ENCODE data around the gene ZNF160. TPM values are rescaled to one million over a fixed set of nuclear protein-coding genes. Genes with fewer than 3 reads are reported as not detected.
"Not testable (repeated sequence)": the region's sequence is repeated elsewhere in the genome, so short reads cannot be mapped to it uniquely, and the experiment has no call there.

Gene ZNF160
- total and polyA plus RNA-seq, 9 of the 15 experiments (the other 6 are each of a cell fraction or from before 2014, with no cell fraction given) = 3.6 to 22.1 (median 11.8) TPM

DNA sequence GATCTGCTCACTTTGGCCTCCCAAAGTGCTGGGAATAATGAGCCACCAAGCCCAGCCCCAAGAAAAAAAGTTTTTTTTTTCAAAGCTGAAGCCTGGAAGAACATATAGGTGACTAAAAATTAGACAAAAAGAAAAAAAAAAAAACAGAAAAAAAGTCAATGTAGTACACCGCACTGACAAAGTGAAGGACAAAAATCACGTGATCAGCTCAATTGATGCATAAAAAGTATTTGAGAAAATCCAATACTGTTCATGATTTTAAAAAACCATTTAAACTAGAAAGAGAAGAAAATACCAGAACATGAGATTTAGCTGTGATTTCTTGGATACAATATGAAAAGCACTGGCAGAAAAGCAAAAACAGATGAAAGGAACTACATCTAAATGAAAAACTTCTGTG lies 69.2 kb downstream of the ZNF160 start:
- Histone ChIP-seq H3K27me3 (ENCODE audit: control insufficient read depth in 2 of 2, insufficient read depth in 2 of 2, low read length in 2 of 2) (peaks cover 0 to 10% of the 10 kb centered on the region in 2 experiments; a peak in 2 of 5 replicates), H3K27ac (ENCODE audit: extremely low read depth, low read depth, low read length) (no peak overlapping the region), H3K4me1 (replicated peaks in 1 of 2; ENCODE audit: control insufficient read depth in 2 of 2, insufficient read depth in 2 of 2, low read length in 2 of 2) (peaks cover 0 to 4% of the 10 kb centered on the region in 2 experiments; a peak in 1 of 5 replicates), H3K4me2 (ENCODE audit: insufficient read depth, low read length) (no peak overlapping the region), H3K4me3 (no peak overlapping the region), H4K20me1 (replicated peaks; ENCODE audit: control insufficient read depth, insufficient read depth, low read length) (no peaks in the 10 kb centered on the region), H3K36me3 (ENCODE audit: control insufficient read depth, insufficient read depth, low read length) (no peaks in the 10 kb centered on the region), H3K9me3 (replicated peaks; ENCODE audit: control insufficient read depth, insufficient read depth, low read depth, low read length) (no peaks in the 10 kb centered on the region), H3K9me1 (ENCODE audit: control insufficient read depth, insufficient read depth, low read length) (no peaks in the 10 kb centered on the region), H3K9ac (ENCODE audit: insufficient read depth in 1 of 2, low read depth in 2 of 2, low read length in 2 of 2) (no peak overlapping the region), H2AFZ (ENCODE audit: low read depth, low read length) (no peak overlapping the region), H3K79me2 (ENCODE audit: control insufficient read depth, insufficient read depth, low read length) (no peaks in the 10 kb centered on the region)
- POLR2A ChIA-PET = no interaction called here
- DNase-seq (ENCODE audit: extremely low read depth in 1 of 4, low spot score in 3 of 4) (no peak), ATAC-seq (no peak), FAIRE-seq (no peak)
- TF ChIP-seq TCF7 (IDR thresholded peaks at IDR 0.05; ENCODE audit: borderline replicate concordance) = no peak
- TF ChIP-seq, protein P1, sequence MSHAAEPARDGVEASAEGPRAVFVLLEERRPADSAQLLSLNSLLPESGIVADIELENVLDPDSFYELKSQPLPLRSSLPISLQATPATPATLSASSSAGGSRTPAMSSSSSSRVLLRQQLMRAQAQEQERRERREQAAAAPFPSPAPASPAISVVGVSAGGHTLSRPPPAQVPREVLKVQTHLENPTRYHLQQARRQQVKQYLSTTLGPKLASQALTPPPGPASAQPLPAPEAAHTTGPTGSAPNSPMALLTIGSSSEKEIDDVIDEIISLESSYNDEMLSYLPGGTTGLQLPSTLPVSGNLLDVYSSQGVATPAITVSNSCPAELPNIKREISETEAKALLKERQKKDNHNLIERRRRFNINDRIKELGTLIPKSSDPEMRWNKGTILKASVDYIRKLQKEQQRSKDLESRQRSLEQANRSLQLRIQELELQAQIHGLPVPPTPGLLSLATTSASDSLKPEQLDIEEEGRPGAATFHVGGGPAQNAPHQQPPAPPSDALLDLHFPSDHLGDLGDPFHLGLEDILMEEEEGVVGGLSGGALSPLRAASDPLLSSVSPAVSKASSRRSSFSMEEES (CRISPR knock-in tag; IDR thresholded peaks at IDR 0.05) = peak; percentile 82
- peak; percentile 39; the same call in 1 of the 2 replicates for TF ChIP-seq RAD51 (IDR thresholded peaks at IDR 0.05; ENCODE audit: borderline replicate concordance, low read depth)
- in situ Hi-C loops (cut with MboI) (no loop called here), intact Hi-C loops (cut with micrococcal nuclease) (no loop called here)
- CTCF ChIA-PET (ENCODE audit: low intra/inter-chr PET ratio) = no interaction called here
- no TSS peak for BruUV-seq (replicated peaks)
- WGBS (ENCODE audit: insufficient coverage, low coverage, missing lambda C conversion rate) = 4% methylated on average over 2 of the region's 2 CpGs

DNA sequence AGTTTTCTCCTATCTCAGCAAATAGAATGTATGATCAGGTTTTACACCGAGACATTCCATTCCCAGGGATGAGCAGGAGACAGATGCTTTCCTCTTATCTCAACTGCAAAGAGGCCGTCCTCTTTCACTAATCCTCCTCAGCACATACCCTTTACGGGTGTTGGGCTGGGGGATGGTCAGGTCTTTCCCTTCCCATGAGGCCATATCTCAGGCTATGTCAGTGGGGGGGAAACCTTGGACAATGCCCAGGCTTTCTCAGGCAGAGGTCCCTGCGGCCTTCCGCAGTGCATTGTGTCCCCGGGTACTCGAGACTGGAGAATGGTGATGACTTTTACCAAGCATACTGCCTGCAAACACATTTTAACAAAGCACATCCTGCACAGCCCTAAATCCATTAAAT lies 74.9 kb downstream of the ZNF160 start:
- POLR2A ChIA-PET; H2AFZ ChIP-seq (ENCODE audit: low read depth, low read length); H3K4me2 ChIP-seq (ENCODE audit: insufficient read depth, low read length); H3K4me1 ChIP-seq (replicated peaks in 1 of 2; ENCODE audit: control insufficient read depth in 2 of 2, insufficient read depth in 2 of 2, low read length in 2 of 2); H3K27ac ChIP-seq (ENCODE audit: extremely low read depth, low read depth, low read length); H3K27me3 ChIP-seq (ENCODE audit: control insufficient read depth in 2 of 2, insufficient read depth in 2 of 2, low read length in 2 of 2); H3K9me3 ChIP-seq (replicated peaks; ENCODE audit: control insufficient read depth, insufficient read depth, low read depth, low read length); intact Hi-C loops (cut with micrococcal nuclease); BruUV-seq (replicated peaks); H4K20me1 ChIP-seq (replicated peaks; ENCODE audit: control insufficient read depth, insufficient read depth, low read length); H3K79me2 ChIP-seq (ENCODE audit: control insufficient read depth, insufficient read depth, low read length); FAIRE-seq; H3K36me3 ChIP-seq (ENCODE audit: control insufficient read depth, insufficient read depth, low read length); H3K9me1 ChIP-seq (ENCODE audit: control insufficient read depth, insufficient read depth, low read length); ATAC-seq; DNase-seq (ENCODE audit: extremely low read depth in 1 of 4, low spot score in 3 of 4); in situ Hi-C loops (cut with MboI); H3K4me3 ChIP-seq; CTCF ChIA-PET (ENCODE audit: low intra/inter-chr PET ratio); H3K9ac ChIP-seq (ENCODE audit: insufficient read depth in 1 of 2, low read depth in 2 of 2, low read length in 2 of 2): not testable (repeated sequence)
- 5% methylated on average over 7 of the region's 7 CpGs for WGBS (ENCODE audit: insufficient coverage, low coverage, missing lambda C conversion rate)

Data from K562 (cell line).